Fibroblast of lung (primary cell): ENCODE measurements around the gene C11orf65.

Source experiments
- EZH2 ChIP-seq: IDR thresholded peaks from 2 replicates; pipeline ENCODE4 v1.5.1; 2012; ENCODE audit warnings: low read length, control low read depth, mild to moderate bottlenecking; ENCODE audit errors: missing control alignments
- TF ChIP-seq, protein P1 (sequence below), 2 donors: IDR thresholded peaks in 1 of 2; conservative IDR thresholded peaks in 1 of 2; 1 replicate in 1 of 2; 2 replicates in 1 of 2; pipeline ENCODE4 v1.5.1; 2011 to 2012; ENCODE audit warnings: low read length in 2 of 2, control low read depth in 1 of 2, inconsistent platforms in 1 of 2, low read depth in 1 of 2, mild to moderate bottlenecking in 1 of 2

DNA sequence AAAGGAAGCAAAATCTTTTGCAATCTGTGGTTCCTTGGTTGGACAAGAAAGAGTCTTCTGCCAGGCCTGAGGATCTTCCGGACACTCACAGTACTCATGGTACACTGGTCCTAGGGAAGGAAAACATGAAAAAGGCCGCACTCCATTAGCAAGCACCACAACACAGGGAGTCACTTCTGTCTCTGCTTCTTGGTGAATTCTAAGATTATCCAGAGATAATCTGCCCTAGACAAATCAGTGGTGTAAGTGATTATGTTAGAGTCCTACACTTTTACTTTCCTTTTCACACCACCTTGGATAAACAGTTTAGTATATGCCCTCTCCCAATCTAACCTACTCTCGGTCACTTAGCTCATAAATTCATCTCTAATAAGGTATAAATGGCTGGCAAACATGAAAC, 19.0 kb upstream of the C11orf65 start:
- TF ChIP-seq, protein P1, sequence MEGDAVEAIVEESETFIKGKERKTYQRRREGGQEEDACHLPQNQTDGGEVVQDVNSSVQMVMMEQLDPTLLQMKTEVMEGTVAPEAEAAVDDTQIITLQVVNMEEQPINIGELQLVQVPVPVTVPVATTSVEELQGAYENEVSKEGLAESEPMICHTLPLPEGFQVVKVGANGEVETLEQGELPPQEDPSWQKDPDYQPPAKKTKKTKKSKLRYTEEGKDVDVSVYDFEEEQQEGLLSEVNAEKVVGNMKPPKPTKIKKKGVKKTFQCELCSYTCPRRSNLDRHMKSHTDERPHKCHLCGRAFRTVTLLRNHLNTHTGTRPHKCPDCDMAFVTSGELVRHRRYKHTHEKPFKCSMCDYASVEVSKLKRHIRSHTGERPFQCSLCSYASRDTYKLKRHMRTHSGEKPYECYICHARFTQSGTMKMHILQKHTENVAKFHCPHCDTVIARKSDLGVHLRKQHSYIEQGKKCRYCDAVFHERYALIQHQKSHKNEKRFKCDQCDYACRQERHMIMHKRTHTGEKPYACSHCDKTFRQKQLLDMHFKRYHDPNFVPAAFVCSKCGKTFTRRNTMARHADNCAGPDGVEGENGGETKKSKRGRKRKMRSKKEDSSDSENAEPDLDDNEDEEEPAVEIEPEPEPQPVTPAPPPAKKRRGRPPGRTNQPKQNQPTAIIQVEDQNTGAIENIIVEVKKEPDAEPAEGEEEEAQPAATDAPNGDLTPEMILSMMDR (conservative IDR thresholded peaks at IDR 0.05 in 1 of 2, IDR thresholded peaks at IDR 0.05 in 1 of 2; ENCODE audit: low read depth in 1 of 2, low read length in 2 of 2), result no peak
- TF ChIP-seq EZH2, result no peak
